ENCODE measurements around the gene EIPR1. TPM values are rescaled to one million over a fixed set of nuclear protein-coding genes. Genes with fewer than 3 reads are reported as not detected.

The EIPR1 gene
- total RNA-seq, 4 donors from 2014 or later = 13.1 to 41.0 (median 27.4) TPM

- Histone ChIP-seq H3K9me3 (no peaks in the 10 kb centered on the region), H3K27ac (no peak overlapping the region), H3K4me1 (no peaks in the 10 kb centered on the region), H3K27me3 (no peaks in the 10 kb centered on the region), H3K4me3 (no peak overlapping the region), H3K36me3 (no peaks in the 10 kb centered on the region)
- intact Hi-C loops (cut with DNase I; ENCODE audit: low total_unique reads) = no loop called here
- in situ Hi-C loops (cut with MboI; ENCODE audit: low pct_ligation_motif_present in 1 of 4, low pct_unique_long_range_greater_than_20kb in 1 of 4, low sequenced_read_pairs in 3 of 4) = no loop called here
- TF ChIP-seq POLR2A (IDR thresholded peaks at IDR 0.05) (no peak), EP300 (IDR thresholded peaks at IDR 0.05; ENCODE audit: low read depth) (no peak)
- DNase-seq = no peak
- 89% methylated on average over 14 of the region's 14 CpGs; no CpG with 5 or more reads in 1 of the 2 donors for WGBS, 2 donors (ENCODE audit: low coverage in 1 of 2)
These were observed 204.6 kb downstream of the EIPR1 start for GRCh38 chr2:3173031-3173430.

DNA sequence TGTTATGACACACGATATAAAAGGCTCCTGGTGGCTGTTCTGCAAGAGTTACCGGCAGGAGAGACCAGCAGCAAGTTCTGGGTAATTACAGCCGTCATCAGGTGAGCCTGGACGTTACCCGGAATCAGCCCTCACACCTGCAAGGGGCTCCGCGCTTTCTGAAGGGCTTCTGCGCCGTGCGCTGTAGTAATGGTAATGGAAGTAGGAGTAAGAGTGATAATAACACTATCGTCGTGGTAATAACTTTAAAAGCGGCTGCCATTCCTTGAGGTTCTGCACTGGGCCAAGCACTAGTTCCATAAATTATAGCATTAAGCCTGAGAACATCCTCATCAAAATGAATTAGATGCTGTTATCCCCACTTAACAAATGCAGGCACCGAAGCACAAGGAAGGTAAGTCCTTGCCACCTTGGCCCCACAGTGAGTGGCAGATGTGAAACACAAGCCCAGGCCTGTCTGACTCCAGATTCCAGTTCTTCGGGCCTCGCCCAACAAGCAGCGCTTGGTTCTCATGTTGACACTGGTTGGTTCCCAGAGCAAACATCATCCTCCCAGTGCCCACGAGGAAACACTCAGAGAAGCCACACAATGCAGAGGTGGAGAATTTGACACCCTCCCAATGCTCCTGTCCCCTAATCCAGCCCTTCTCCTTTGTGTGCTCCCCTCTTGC, 205.2 kb downstream of the EIPR1 start:
- Histone ChIP-seq H3K36me3 (no peaks in the 10 kb centered on the region), H3K9me3 (no peaks in the 10 kb centered on the region), H3K27me3 (no peaks in the 10 kb centered on the region), H3K27ac (no peak overlapping the region), H3K4me1 (no peaks in the 10 kb centered on the region), H3K4me3 (no peak overlapping the region)
- WGBS, 2 donors (ENCODE audit: low coverage in 1 of 2) = 92 to 93% methylated on average over 3 to 18 of the region's 18 CpGs
- no peak for DNase-seq
- intact Hi-C loops (cut with DNase I; ENCODE audit: low total_unique reads) = no loop called here
- in situ Hi-C loops (cut with MboI; ENCODE audit: low pct_ligation_motif_present in 1 of 4, low pct_unique_long_range_greater_than_20kb in 1 of 4, low sequenced_read_pairs in 3 of 4) = no loop called here
- TF ChIP-seq POLR2A (IDR thresholded peaks at IDR 0.05) (no peak), EP300 (IDR thresholded peaks at IDR 0.05; ENCODE audit: low read depth) (no peak), POLR2AphosphoS5 (IDR thresholded peaks at IDR 0.05) (no peak), CTCF (IDR thresholded peaks at IDR 0.05) (no peak)

GRCh38 chr2:3171564-3172264, 205.9 kb downstream of the EIPR1 start:
- no peaks in the 10 kb centered on the region for H3K27me3 ChIP-seq
- in situ Hi-C loops (cut with MboI; ENCODE audit: low pct_ligation_motif_present in 1 of 4, low pct_unique_long_range_greater_than_20kb in 1 of 4, low sequenced_read_pairs in 3 of 4) = no loop called here
- no peak overlapping the region for H3K4me3 ChIP-seq
- intact Hi-C loops (cut with DNase I; ENCODE audit: low total_unique reads) = no loop called here
- no peak overlapping the region for H3K27ac ChIP-seq
- H3K4me1 ChIP-seq = no peaks in the 10 kb centered on the region
- no peak for DNase-seq
- no peaks in the 10 kb centered on the region for H3K36me3 ChIP-seq
- TF ChIP-seq POLR2A (IDR thresholded peaks at IDR 0.05) (no peak), CTCF (IDR thresholded peaks at IDR 0.05) (no peak), POLR2AphosphoS5 (IDR thresholded peaks at IDR 0.05) (no peak), EP300 (IDR thresholded peaks at IDR 0.05; ENCODE audit: low read depth) (no peak)
- H3K9me3 ChIP-seq = no peaks in the 10 kb centered on the region
- 84 to 88% methylated on average over 8 to 17 of the region's 17 CpGs for WGBS, 2 donors (ENCODE audit: low coverage in 1 of 2)

- TF ChIP-seq POLR2A (IDR thresholded peaks at IDR 0.05) = no peak
- no peak for TF ChIP-seq EP300 (IDR thresholded peaks at IDR 0.05; ENCODE audit: low read depth)
- TF ChIP-seq CTCF (IDR thresholded peaks at IDR 0.05) = no peak
- TF ChIP-seq POLR2AphosphoS5 (IDR thresholded peaks at IDR 0.05) = no peak
- intact Hi-C loops (cut with DNase I; ENCODE audit: low total_unique reads) (no loop called here), in situ Hi-C loops (cut with MboI; ENCODE audit: low pct_ligation_motif_present in 1 of 4, low pct_unique_long_range_greater_than_20kb in 1 of 4, low sequenced_read_pairs in 3 of 4) (no loop called here)
- WGBS, 2 donors (ENCODE audit: low coverage in 1 of 2) = 92% methylated on average over 23 of the region's 29 CpGs; no CpG with 5 or more reads in 1 of the 2 donors
- Histone ChIP-seq H3K27me3 (no peaks in the 10 kb centered on the region), H3K4me1 (no peaks in the 10 kb centered on the region), H3K4me3 (no peak overlapping the region), H3K9me3 (no peaks in the 10 kb centered on the region), H3K27ac (no peak overlapping the region), H3K36me3 (no peaks in the 10 kb centered on the region)
- DNase-seq = no peak
These were observed 206.7 kb downstream of the EIPR1 start for GRCh38 chr2:3170792-3171455.
